Stimulated activated CD4-positive, alpha-beta T cell treated with anti-CD3 and anti-CD28 coated beads, TNF-alpha, amount 100 ng/mL, for 1 hour (primary cell): ENCODE measurements around the gene HPCAL1.

Experiments used
- DNase-seq, 3 donors: peaks; one replicate each; pipeline ENCODE4 v3.0.0-alpha.2; 2020; ENCODE audit warnings: low read depth in 3 of 3, low spot score in 1 of 3

Gene HPCAL1

DNA sequence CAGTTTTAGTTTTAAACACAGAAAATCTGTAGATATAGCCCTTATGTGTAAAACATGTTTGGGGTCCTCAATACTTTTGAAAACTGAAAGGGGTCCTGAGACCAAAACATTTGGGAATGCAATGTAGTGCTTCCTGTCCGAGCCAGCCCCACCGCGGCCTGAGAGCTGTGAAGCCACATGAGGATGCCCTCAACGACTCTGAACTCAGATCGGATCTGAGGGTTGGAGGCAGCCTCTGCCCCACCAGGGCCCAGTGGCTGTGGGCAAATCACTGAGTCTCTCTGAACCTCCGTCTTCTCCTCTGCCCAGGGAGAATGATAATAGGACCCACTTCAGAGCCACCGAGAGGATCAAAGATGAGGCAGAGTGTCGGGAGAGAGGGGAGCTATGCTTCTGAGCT lies 33.4 kb upstream of the HPCAL1 start:
- DNase-seq = no peak

DNA sequence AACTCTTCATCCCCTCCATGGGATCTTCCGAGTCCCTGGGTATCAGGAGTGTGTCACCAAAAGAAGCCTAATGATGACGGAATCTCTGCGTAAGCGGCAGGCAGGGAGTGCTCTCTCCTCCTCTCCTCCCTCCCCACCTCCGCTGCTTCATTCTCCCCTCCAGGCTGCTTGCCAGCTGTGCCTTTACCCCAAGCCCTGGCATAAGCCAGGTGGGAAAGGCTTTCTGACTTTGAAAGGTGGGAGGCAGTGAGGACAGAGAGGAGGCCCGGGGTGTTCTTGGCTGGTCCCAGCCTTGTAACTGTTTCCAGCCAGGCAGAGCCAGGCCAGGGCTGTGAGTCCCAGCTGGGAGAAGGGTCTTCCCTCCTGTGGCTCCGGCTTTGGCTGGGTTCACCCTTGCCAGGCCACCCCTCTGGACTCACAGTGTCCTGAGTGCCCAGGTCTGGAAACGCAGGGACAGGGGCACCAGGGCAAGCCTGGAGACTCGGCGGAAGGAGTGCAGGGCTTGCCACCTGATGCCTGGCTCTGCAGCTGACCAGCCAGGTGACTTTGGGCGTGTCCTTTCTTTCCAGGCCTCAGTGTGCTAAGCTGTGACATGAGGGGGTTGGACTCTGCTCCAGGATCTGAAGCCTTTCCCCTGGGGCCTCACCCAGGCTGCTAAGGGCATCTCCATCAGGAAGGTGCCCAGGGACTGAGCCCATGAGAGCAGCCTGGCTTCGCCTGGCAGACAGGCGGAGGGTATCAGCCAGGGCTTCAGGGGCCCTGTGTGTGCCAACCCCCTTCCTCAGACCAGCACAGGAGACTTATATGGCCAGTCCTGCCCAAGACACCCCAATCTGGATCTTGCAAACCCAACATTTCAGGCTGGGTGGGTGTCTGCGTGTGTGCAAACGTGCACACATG lies 32.7 kb upstream of the HPCAL1 start:
- no peak for DNase-seq

DNA sequence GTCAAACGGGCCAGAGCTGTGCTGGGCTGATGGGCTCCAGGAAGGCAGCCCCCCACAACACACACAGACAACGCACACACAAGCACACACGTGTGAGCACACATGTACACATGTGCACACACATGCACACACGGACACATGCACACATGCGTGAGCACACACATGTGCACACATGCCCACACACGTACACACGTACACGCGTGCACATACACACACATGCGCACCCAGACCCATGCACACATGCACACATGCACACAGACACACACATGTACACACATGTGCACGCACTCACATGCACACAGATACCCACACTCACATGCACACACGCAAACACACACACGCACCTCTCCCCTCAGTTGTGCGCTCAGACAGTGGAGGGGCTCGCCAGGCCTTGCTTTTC lies 31.2 kb upstream of the HPCAL1 start:
- DNase-seq = no peak

DNA sequence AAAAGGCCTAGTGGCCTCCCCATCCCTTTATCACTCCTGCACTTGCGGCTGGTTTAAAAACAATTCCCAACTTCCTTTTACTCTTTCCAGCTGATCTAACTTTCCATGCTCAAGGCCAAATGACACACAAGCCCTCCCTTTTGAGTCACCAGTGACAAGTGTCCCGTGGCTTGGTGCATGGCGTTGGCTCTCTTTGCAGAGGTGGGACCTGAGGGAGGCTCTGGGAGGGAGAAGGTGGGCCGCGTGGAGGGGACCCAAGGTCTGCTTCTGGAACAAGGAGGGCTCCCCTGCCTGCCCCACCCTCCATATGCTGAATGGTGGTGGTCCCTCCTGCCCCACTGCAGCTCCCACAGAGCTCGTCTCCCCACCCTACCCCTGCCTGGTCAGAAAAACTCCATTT lies 30.8 kb upstream of the HPCAL1 start:
- no peak for DNase-seq

DNA sequence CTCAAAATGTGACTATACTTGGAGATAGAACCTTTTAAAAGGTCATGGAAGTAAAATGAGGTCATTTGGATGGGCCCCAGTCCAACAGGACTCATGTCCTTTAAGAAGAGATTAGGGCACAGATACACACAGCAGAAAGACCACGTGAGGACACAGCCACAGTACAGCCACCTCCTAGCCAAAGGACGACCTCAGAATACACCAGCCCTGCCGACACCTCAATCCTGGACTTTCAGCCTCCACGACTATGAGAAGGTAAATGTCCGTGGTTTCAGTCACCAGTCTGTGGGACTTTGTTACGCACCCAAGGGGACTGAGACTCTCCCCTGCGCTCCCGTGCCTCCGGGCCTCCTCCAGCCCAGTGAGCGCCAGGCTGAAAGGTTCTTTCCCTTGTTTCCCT lies 30.2 kb upstream of the HPCAL1 start:
- DNase-seq = no peak

DNA sequence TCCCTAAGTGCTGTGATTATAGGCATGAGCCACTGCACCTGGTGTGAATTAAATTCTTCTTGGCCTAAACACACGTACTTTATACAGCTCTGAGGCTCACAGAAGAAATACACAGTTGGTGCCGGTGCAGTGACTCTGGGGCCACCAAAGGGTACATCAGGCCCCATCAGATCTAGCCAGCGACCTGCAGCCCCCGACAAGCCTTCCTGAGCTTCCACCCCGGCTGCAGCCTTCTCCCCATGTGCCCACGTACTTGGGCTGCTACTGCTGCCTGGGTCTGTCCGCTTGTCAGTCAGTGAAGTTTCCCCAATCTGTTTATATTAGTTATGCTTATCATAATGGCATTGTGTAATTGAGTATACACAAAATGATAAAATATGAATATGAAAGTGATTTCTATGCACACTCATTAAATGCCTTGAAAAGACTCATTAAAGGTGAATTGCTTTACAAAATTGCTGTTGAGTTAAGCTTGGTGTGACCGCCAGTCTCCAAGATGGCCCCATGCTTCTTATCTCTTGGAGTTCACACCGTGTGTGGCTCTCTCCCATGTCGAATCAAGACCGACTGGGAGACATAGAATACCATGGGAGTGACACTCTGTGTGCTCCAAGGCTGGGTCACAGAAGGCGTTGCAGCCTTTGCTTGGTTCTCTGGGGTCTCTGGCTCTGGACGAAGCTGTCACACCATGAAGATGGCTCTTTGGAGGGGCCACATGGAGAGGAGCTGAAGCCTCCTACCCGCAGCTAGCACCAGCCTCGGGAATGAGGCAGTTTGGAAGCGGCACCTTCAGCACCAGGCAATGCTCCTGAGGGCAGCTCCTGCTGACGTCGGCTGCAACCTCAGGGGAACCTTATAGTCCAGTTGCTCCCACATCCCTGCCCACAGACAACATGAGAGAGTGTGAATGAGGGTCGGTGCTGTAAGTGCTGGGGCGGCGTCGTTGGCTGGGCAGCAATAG lies 29.2 kb upstream of the HPCAL1 start:
- DNase-seq = no peak

DNA sequence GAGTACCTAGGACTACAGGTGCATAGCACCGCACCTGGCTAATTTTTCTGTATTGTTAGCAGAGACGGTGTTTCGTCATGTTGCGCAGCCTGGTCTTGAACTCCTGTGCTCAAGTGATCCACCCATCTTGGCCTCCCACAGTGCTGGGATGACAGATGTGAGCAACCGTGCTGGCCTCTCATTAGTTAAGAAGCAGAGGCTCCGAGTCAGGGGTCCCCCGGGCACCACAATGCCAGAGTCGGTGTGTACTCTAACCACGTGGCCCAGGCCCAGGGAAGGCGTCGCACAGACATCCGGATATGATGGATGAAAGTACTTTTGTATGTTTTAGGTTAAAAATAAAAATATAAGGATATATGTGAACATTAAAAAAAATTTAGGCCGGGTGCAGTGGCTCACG lies 28.3 kb upstream of the HPCAL1 start:
- no peak for DNase-seq

DNA sequence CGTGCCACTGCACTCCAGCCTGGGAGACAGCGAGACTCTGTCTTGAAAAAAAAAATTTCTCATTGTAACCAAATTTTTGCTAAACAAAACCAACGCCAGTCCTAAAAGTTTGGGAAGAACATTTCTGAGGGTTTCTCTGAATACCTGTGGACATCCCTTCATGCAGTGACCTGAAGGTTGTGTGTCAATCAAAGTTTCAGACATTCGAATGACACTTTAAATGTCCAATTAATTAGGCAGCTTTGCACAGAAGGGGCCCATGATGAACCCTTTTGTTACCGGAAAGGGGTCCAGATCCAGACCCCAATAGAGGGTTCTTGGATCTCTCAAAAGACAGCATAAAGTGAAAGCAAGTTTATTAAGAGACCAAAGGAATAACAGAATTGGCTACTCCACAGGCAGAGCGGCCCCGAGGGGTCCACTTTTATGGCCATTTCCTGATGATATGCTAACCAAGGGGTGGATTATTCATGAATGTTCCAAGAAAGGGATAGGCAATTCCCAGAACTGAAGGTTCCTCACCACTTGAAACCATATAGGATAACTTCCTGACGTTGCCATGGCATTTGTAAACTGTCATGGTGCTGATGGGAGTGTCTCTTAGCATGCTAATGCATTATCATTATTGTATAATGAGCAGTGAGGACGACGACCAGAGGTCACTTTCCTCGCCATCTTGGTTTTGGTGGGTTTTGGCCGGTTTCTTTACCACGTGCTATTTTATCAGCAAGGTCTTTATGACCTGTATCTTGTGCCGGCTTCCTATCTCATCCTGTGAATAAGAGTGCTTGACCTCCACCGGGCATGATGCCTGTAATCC lies 27.5 kb upstream of the HPCAL1 start:
- DNase-seq = no peak

DNA sequence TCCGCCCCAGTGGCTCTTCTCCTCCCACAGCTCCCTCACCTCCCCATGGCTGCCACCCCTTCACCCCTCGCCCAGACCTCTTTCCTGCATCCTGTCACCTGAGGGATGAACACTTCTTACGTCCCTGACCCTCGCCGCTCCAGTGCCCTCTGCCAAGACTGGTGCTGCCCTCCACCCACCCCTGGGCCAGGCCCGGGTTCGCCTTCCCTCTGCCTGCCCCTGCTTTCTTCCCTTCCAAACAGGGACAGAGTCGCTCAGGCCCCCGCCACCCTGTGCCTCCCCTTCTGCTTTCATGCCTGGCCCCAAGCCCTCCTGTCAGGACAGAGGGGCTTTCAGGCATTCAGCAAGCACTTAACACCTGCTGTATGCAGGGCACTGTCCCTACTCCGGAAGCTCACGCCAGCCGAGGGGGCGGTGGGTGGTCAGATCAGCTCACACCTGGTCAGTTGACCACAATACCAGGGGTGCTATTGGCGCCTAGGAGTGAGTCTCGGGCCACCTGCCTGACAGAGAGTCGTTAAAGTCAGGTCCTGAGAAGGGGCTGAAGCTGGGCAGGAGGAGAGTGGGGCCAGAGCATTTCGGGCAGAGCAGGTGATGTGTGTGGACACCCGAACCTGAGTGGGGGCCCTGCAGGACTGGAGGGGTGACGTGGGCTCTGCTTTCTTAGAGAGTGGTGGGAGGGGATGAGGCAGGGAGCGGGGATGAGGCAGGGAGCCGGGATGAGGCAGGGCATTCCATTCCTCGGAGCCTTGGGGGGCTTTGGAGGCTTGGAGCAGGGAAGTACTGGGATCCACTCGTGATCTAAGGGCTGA lies 26.0 kb upstream of the HPCAL1 start:
- DNase-seq = no peak

DNA sequence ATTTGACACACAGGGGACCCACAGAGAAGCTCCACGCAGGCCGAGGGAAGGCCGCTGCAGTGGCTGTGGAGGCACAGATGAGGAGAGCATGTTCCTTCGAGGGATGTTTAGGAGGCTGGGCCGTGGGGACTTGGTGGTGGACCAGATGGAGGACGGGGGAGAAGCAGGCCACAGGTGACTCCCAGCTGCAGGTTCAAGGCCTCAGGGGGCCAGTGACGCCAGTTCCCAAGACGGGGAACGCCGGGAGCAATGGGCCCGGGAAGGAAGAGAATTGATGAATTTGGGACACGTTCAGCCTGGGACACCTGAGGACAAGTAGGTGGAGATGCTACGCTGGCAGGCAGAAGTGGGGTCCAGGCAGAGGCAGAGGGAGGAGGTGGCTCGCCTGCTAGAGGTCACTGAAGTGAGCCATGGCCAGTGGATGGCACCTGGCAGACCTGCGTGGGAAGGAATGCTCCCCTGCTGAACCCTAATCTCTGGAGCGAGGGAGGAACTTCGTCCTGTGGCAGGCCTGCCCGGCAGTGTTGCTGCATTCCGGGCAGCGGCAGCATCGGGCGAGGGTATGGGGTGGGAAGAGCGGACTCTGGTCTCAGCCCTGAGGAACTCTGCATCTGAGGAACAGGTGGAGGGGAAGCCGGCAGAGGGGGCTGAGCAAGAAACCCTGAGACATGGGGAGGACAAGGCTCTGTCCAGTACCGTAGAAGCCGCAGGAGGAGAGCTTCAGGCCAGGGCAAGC lies 25.2 kb upstream of the HPCAL1 start:
- DNase-seq = no peak

DNA sequence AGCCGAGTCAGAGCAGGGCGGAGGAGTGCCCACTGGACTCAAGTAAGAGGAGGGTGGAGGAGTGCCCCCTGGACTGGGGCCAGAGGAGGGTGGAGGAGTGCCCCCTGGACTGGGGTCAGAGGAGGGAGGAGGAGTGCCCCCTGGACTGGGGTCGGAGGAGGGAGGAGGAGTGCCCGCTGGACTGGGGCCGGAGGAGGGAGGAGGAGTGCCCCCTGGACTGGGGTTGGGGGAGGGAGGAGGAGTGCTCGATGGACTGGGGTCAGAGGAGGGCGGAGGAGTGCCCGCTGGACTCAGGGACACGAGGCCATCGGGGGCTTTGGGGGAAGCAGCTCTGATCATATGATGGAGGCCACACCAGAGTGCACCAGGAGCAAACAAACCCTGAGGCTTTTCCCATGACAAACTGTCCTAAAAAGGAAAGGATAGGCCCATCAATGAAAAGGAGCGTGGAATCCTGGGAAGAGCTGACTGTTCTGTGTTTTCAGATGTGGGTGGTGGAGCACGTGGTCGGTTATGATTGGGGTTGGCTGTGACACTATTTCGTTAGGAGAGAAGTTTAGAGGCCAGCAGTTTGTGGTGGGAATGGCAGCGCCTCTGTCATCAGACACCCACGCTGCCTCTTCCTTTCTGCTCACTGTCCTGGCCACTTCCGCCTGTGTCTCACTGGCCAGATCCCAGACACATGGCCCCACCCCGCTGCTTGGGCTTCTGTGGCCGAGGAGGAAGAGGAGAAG lies 24.5 kb upstream of the HPCAL1 start:
- DNase-seq = no peak

DNA sequence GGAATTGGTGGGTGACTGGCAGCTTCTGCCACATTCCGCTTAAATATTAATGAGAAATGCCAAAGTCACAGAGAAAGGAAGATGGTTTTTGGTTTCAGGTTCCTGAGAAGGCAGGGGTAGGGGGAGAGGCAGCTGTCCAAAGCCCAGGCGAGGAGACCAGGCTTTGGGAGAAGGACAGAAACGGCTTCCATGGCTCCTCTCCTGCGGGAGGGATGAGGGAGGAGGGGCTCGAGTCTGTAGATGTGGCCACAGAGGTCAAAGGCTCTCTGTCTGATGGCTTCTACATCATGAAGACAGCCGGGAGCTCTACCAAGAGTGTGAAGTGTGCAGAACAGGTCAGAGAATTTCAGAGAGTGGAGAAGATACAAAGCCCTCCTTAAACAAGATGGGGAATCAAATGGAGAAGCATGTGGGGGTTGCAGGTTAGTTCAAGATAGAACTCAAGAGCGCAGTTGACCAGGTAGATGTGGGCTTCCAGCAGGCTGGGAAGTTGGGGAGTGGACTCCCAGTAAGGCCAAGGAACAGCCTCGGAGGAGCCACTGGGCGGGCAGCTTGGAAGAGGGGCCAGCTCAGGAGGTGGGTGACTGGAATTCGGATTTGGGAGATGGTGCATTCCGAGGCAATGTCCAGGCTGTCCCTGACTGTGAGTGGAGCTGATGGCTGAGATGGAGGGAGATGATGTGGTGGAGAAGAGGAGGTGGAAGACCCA lies 23.8 kb upstream of the HPCAL1 start:
- DNase-seq = no peak

DNA sequence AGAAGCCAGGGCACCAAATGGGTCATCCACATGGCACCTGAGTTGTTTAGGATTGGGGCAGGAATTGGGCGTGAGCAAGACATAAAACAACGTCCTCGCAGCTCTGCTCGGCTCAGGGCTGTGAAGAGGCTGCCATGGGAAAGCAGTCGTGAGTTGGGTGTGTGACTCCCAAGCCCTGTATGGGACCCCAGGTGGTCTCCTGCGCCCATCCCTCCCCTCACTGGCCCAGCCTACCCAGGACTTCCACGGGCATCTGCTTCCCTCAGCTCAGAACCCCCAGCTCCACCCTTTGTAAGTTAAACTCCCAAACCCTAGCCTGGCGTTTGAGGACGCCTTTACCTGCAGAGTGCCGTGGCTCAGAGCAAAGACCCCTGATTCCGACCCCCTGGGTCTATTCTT lies 23.2 kb upstream of the HPCAL1 start:
- DNase-seq = no peak

DNA sequence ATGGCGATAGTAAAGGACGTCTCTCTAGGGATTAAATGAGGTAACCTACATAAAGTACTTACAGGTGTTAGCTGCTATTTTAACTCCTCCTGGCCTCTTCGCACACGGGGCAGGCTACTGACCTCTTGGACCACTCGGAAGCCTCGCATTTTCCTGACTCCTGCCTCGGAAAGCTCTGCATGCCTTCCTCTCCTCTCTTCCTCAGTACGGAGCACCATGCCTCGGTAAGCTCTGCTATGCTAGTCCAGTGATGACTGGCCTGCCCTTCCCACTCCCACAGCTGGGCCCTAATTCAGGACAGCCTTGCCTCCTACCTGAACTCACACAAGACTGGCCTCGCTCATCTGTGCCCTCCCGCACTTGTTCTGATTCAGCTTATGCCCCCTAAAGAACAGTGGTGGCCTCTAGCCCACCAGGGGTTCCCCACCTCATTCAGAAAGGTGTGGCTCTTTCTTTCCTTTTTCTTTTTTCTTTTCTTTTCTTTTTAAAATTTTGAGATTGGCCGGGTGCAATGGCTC lies 22.7 kb upstream of the HPCAL1 start:
- no peak for DNase-seq

DNA sequence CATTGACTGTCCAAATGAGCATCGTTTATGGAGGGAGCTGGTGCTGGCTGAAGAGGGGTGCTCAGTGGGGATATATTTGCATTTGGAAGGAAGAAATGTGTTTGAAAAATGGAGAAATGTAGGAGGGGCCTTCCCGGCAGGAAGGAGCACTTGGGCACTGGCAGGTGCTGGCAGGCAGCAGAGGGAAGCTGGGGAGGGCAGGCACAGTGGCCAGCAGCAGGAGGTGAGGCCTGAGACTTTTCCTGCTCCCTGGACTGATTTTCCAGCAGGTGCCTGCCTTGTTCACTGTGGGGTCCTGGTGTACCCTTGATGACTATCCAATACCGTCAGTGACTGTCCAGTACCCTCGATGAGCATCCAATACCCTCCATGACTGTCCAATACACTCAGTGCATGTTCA lies 20.8 kb upstream of the HPCAL1 start:
- no peak for DNase-seq

DNA sequence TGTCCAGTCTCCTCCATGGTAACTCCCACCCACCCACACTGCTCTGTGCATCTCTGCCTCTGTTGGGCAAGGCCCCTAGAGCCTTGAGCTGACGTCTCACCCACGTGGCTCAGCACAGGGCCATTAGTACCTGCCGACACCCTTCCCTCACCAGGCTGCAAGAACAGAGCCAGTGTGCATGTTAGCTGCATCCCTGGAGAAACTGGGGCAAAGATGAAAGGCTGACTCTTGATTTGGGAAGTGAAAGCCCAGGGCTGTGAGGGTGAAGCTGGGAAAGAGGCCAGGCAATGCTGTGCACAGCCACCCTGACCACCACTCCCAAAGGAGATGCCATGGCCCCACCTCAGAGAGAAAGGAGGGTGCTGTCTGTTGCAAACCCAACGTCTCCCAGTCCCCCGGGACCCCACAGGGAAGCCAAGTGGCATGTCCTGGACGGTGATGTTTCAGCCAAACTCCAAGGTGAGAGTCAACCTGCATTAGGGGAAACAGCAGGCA lies 20.0 kb upstream of the HPCAL1 start:
- DNase-seq = no peak

DNA sequence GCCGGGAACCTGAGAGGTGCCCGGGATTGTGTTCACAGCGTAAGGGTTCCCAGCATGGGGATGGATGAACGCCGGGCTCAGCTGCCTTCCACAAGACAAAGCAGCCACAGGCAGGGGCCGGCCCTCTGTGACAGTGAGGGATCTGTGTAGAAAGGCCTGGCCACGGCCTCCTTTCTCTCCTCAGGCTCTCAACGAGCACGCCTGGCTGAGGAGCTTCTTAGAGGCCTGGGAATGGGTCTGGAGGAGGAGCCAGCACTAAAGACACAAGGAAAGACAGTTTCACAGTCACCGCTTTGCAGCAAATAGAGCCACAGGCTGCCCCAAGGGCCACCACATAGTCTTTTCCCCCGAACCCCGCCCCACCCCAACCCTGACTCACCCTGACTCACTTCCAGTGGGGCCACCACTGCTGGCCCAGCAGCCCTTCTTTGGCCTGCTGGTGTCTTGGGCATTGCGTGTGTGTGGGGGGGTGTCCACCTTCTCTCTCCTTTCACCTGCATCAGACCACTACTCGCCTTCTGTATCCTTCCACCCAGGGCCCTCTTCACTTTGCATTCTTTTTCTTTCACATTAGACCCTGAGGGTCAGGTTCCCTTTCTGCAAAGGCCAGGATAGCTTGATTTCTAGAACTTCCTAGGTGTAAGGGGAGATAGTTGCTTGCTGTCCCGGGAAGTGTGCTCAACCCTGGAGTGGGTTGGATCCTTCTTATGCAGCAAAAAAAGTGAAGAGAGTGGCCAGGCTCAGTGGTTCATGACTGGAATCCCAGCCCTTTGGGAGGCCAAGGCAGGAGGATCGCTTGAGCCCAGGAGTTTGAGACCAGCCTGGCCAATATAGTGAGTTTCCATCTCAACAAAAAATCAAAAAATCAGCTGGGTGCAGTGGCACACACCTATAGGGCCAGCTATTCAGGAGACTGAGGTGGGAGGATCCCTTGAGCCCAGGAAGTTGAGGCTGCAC lies 19.3 kb upstream of the HPCAL1 start:
- DNase-seq = no peak
